ENCODE results near the gene SYNE3. TPM values are rescaled to one million over a fixed set of nuclear protein-coding genes. Genes with fewer than 3 reads are reported as not detected.
A peak's percentile ranks its signal among the peaks of the same experiment; 100 is the strongest.

The SYNE3 gene
- total RNA-seq, 3 donors from 2014 or later = 13.5 to 112 (median 22.0) TPM

DNA sequence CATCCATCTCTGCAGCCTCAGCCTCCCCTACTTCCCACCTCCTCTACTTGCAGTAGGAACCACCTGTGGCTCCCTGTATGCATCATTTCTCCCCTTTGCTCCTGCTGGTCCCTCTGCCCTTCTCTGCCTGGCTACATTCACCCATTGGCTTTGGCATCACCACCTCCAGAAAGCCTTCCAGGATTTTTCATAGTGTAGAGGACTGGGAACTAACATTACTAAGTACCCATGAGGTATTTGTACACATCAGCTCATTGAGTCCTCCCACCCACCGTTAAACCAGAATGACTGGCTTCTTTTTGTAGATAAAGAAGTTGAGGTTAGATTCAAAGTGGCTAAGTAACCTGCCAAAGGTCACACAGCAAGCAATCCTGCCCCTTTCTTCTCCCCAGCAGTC is 17.1 kb downstream of the SYNE3 start:
- Histone ChIP-seq H3K9me3 (no peaks in the 10 kb centered on the region), H3K27me3 (no peaks in the 10 kb centered on the region), H3K36me3 (no peaks in the 10 kb centered on the region), H3K4me1 (peaks cover 6 to 7% of the 10 kb centered on the region in 2 donors), H3K4me3 (no peak overlapping the region), H3K27ac (peak overlapping the region in 1 of 2 donors; percentile 3)
- TF ChIP-seq POLR2AphosphoS5 (IDR thresholded peaks at IDR 0.05) (no peak), POLR2A (IDR thresholded peaks at IDR 0.05) (no peak)
- TF ChIP-seq, protein P1, sequence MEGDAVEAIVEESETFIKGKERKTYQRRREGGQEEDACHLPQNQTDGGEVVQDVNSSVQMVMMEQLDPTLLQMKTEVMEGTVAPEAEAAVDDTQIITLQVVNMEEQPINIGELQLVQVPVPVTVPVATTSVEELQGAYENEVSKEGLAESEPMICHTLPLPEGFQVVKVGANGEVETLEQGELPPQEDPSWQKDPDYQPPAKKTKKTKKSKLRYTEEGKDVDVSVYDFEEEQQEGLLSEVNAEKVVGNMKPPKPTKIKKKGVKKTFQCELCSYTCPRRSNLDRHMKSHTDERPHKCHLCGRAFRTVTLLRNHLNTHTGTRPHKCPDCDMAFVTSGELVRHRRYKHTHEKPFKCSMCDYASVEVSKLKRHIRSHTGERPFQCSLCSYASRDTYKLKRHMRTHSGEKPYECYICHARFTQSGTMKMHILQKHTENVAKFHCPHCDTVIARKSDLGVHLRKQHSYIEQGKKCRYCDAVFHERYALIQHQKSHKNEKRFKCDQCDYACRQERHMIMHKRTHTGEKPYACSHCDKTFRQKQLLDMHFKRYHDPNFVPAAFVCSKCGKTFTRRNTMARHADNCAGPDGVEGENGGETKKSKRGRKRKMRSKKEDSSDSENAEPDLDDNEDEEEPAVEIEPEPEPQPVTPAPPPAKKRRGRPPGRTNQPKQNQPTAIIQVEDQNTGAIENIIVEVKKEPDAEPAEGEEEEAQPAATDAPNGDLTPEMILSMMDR (IDR thresholded peaks at IDR 0.05) = no peak
- DNase-seq (ENCODE audit: low spot score in 2 of 2) = no peak
- intact Hi-C loops (cut with DNase I; ENCODE audit: low total_unique reads) = no loop called here

DNA sequence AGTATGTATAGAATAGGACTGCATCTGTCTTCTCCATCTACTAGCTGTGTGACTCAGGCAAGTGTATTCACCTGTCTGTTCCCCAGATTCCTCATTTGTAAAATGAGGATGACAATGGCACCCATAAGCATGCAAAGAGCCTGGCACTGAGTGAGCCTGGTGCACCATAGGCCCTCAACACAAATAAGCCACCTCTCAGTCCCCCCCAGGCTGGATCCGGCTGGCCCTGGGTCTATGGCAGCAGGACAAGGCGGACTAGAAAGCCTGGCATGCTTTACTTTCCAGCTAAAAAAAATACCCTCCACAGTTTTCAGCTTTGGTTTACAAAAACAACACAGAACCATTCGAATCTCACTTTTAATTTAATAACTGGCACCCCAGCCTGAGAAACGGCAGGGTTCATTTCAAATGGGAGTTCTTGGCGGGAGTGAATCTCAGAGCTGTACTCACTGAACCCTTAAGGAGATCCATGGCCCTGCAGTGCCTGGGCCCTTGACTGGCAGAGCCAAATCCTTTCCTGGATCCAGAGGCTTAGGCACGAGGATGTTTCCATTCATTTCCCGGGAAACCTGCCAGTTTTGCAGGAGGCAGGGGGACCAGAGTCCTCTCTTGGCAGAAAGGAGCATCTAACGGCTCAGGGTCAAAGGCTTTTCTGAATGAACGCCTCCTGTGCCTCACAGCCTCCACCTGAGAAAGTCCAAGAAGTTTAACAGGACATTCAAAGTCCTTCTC is 17.7 kb downstream of the SYNE3 start:
- H3K36me3 ChIP-seq = no peaks in the 10 kb centered on the region
- TF ChIP-seq POLR2AphosphoS5 (IDR thresholded peaks at IDR 0.05) (no peak), POLR2A (IDR thresholded peaks at IDR 0.05) (no peak)
- TF ChIP-seq, protein P1 (IDR thresholded peaks at IDR 0.05) = no peak
- no peaks in the 10 kb centered on the region for H3K27me3 ChIP-seq
- peaks cover 6 to 7% of the 10 kb centered on the region in 2 donors for H3K4me1 ChIP-seq
- no peak for DNase-seq (ENCODE audit: low spot score in 2 of 2)
- peak overlapping the region; percentile 14 to 30 for H3K27ac ChIP-seq
- no peaks in the 10 kb centered on the region for H3K9me3 ChIP-seq
- intact Hi-C loops (cut with DNase I; ENCODE audit: low total_unique reads) = no loop called here
- no peak overlapping the region for H3K4me3 ChIP-seq

DNA sequence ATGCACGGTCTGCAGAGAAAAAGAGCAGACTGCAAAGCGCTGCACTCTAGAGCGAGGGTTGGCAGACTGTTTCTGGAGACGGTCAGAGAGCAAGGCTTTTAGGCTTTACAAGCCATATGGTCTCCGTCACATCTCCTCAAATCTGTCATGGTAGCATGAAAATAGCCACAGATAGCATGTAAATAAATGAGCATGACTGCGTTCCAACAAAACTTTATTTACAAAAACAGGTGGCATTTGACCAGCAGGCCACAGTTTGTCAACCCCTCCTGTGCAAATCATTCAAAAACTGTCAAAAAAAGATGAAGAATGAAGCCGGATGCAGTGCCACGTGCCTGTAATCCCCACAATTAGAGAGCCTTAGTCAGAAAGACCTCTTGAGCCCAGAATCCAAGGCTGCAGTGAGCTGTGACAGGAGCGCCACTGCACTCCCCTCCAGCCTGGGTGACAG is 18.9 kb downstream of the SYNE3 start:
- intact Hi-C loops (cut with DNase I; ENCODE audit: low total_unique reads) = no loop called here
- TF ChIP-seq, protein P1 (IDR thresholded peaks at IDR 0.05) = no peak
- TF ChIP-seq POLR2AphosphoS5 (IDR thresholded peaks at IDR 0.05) (no peak), POLR2A (IDR thresholded peaks at IDR 0.05) (no peak)

DNA sequence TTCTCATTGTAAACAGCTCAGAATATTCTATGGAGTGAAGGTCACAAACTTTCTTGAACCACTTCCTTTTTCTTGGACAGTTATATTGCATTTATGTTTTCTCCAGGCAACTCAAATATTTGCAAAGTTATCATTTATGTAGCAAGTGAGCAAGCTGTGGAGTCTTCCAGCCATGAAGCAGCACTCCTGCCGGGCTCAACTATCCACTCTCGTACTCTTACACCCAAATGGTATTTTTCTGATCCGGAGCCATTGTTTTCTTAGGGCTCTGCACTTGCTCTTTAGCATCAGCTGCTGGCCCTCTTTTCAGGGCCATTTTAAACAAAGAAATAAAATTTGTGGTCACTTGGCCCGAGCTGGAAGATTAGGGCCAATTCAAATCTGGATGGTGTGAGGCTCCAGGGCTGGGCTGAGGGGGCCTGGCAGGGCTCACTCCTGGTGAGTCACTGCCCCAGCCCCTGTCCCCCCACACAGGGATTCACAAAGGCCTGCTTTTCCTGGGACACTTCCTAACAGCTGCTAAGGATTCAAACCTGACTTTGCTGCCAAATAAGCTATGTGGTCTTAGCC is 19.7 kb downstream of the SYNE3 start:
- Histone ChIP-seq H3K27me3 (no peaks in the 10 kb centered on the region), H3K27ac (peak overlapping the region in 1 of 2 donors; percentile 62), H3K4me1 (peaks cover 6 to 7% of the 10 kb centered on the region in 2 donors), H3K4me3 (no peak overlapping the region), H3K9me3 (no peaks in the 10 kb centered on the region), H3K36me3 (no peaks in the 10 kb centered on the region)
- DNase-seq (ENCODE audit: low spot score in 2 of 2) = no peak
- intact Hi-C loops (cut with DNase I; ENCODE audit: low total_unique reads) = no loop called here
- TF ChIP-seq POLR2A (IDR thresholded peaks at IDR 0.05) (no peak), POLR2AphosphoS5 (IDR thresholded peaks at IDR 0.05) (no peak)
- TF ChIP-seq, protein P1 (IDR thresholded peaks at IDR 0.05) = no peak

More for the DNA sequence above, 18.9 kb downstream of the SYNE3 start:
- H3K4me1 ChIP-seq = peaks cover 6 to 7% of the 10 kb centered on the region in 2 donors
- no peaks in the 10 kb centered on the region for H3K36me3 ChIP-seq
- H3K4me3 ChIP-seq = no peak overlapping the region
- H3K27ac ChIP-seq = peak overlapping the region in 1 of 2 donors; percentile 62
- no peaks in the 10 kb centered on the region for H3K9me3 ChIP-seq
- no peaks in the 10 kb centered on the region for H3K27me3 ChIP-seq
- no peak for DNase-seq (ENCODE audit: low spot score in 2 of 2)

DNA sequence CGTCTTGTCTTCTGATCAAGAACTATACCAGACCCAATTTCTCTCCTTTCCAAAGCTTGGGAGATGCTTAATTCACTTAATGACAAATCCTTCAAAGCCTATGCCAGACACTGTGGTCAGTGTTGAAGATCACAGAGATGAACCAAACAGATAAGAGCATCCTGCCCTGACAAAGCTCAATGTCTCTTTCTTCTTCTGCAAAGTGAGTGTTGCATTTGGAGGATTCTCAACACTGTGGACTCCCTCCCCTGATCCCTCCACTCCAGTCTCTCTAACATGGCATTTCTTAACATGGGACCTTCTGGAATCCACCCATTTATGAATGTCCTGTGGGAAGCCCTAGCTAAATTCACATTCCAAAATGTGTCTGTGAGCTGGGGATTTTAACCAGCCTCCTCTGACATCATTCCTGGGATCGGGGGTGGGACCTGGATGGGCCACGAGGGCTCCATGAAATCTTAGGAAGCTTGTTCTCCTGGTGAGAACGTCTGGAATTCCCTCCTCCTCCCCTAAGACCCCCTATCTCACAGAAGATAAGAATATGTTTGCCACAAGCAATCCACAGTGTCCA is 20.3 kb downstream of the SYNE3 start:
- H3K27ac ChIP-seq = peak overlapping the region; percentile 62 to 63
- H3K27me3 ChIP-seq = no peaks in the 10 kb centered on the region
- TF ChIP-seq, protein P1 (IDR thresholded peaks at IDR 0.05) = no peak
- TF ChIP-seq POLR2AphosphoS5 (IDR thresholded peaks at IDR 0.05) (no peak), POLR2A (IDR thresholded peaks at IDR 0.05) (no peak)
- peaks cover 6 to 7% of the 10 kb centered on the region in 2 donors for H3K4me1 ChIP-seq
- no peak overlapping the region for H3K4me3 ChIP-seq
- intact Hi-C loops (cut with DNase I; ENCODE audit: low total_unique reads) = no loop called here
- H3K36me3 ChIP-seq = no peaks in the 10 kb centered on the region
- no peaks in the 10 kb centered on the region for H3K9me3 ChIP-seq
- DNase-seq (ENCODE audit: low spot score in 2 of 2) = no peak

Data from breast epithelium (tissue), 4 donors.